ENCODE data around the gene DYNC1H1. TPM values are rescaled to one million over a fixed set of nuclear protein-coding genes. Genes with fewer than 3 reads are reported as not detected.

DYNC1H1 gene
- total RNA-seq, 1 donor from 2014 or later = 338 TPM

- no peak for DNase-seq (ENCODE audit: low read depth in 2 of 2)
Observed at GRCh38 chr14:101992708-101993107, 28.3 kb downstream of the DYNC1H1 start.

GRCh38 chr14:101997429-101998336 is 33.3 kb downstream of the DYNC1H1 start:
- DNase-seq (ENCODE audit: low read depth in 2 of 2) = no peak

GRCh38 chr14:102000902-102001301 is 36.5 kb downstream of the DYNC1H1 start:
- DNase-seq (ENCODE audit: low read depth in 2 of 2) = no peak

- DNase-seq (ENCODE audit: low read depth in 2 of 2) = no peak
Observed at GRCh38 chr14:102005336-102005735, 41.0 kb downstream of the DYNC1H1 start.

GRCh38 chr14:102007916-102008418 is 43.6 kb downstream of the DYNC1H1 start:
- DNase-seq (ENCODE audit: low read depth in 2 of 2) = no peak

- no peak for DNase-seq (ENCODE audit: low read depth in 2 of 2)
Observed at GRCh38 chr14:102008891-102009290, 44.5 kb downstream of the DYNC1H1 start.

GRCh38 chr14:102011631-102012030 is 47.3 kb downstream of the DYNC1H1 start:
- DNase-seq (ENCODE audit: low read depth in 2 of 2) = no peak

GRCh38 chr14:102012336-102012735 is 48.0 kb downstream of the DYNC1H1 start:
- DNase-seq (ENCODE audit: low read depth in 2 of 2) = no peak

GRCh38 chr14:102013669-102014200 is 49.4 kb downstream of the DYNC1H1 start:
- DNase-seq (ENCODE audit: low read depth in 2 of 2) = no peak

GRCh38 chr14:102015045-102015685 is 50.8 kb downstream of the DYNC1H1 start:
- DNase-seq (ENCODE audit: low read depth in 2 of 2) = no peak

- no peak for DNase-seq (ENCODE audit: low read depth in 2 of 2)
Observed at GRCh38 chr14:102015771-102016170, 51.4 kb downstream of the DYNC1H1 start.

GRCh38 chr14:102016420-102017090 is 52.2 kb downstream of the DYNC1H1 start:
- DNase-seq (ENCODE audit: low read depth in 2 of 2) = no peak

- DNase-seq (ENCODE audit: low read depth in 2 of 2) = no peak
Observed at GRCh38 chr14:102018251-102018650, 53.9 kb downstream of the DYNC1H1 start.

- DNase-seq (ENCODE audit: low read depth in 2 of 2) = no peak
Observed at GRCh38 chr14:102019006-102019540, 54.7 kb downstream of the DYNC1H1 start.

GRCh38 chr14:102020058-102020971 is 55.9 kb downstream of the DYNC1H1 start:
- DNase-seq (ENCODE audit: low read depth in 2 of 2) = no peak

- DNase-seq (ENCODE audit: low read depth in 2 of 2) = no peak
Observed at GRCh38 chr14:102026934-102027333, 62.6 kb downstream of the DYNC1H1 start.

- no peak for DNase-seq (ENCODE audit: low read depth in 2 of 2)
Observed at GRCh38 chr14:102027951-102028350, 63.6 kb downstream of the DYNC1H1 start.

GRCh38 chr14:102028733-102029132 is 64.4 kb downstream of the DYNC1H1 start:
- no peak for DNase-seq (ENCODE audit: low read depth in 2 of 2)

- no peak for DNase-seq (ENCODE audit: low read depth in 2 of 2)
Observed at GRCh38 chr14:102029956-102030355, 65.6 kb downstream of the DYNC1H1 start.

- no peak for DNase-seq (ENCODE audit: low read depth in 2 of 2)
Observed at GRCh38 chr14:102033241-102033640, 68.9 kb downstream of the DYNC1H1 start.
